ENCODE results near the gene EN1.

Gene EN1

DNA sequence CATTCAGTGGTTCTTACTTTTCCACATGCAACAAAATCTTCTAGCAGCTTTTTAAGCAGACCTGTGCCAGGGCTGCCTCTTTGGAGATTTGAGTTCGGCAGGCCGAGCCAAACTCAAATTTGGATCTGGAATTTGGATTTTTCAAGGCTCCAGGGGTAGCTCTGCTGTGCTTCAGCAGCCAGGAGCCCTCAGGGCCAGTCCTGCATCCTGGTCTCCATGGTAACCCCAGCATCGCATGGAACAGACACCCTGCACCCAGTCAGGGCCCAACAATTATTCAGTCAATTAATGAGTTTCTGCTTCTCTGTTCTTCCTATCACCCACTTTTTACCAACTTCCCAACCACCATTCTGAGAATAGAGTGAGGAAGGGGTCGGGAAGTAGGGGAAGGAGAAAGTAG lies 30.0 kb downstream of the EN1 start:
- DNase-seq (ENCODE audit: low spot score): no peak

GRCh38 chr2:118816669-118817068 lies 30.8 kb downstream of the EN1 start:
- DNase-seq (ENCODE audit: low spot score): no peak

DNA sequence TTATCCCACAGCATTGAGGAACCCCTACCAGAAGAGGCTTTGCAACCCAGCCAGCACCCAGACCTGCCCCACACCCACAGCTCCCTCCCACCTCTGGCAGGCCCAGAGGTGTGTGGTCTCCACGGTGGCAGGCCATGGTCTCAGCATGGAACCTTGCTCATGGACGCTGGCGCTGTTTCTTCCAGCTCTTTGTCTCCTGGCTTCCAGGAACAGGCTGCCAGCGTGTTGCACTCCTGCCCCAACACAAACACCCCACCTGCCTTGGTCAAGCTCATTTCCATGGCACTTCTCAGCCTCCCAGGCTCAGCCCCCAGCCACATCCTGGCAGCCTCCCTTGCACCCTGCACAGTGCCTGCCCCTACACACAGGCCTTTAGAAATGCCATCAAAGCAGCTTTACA lies 31.7 kb downstream of the EN1 start:
- DNase-seq (ENCODE audit: low spot score): no peak

DNA sequence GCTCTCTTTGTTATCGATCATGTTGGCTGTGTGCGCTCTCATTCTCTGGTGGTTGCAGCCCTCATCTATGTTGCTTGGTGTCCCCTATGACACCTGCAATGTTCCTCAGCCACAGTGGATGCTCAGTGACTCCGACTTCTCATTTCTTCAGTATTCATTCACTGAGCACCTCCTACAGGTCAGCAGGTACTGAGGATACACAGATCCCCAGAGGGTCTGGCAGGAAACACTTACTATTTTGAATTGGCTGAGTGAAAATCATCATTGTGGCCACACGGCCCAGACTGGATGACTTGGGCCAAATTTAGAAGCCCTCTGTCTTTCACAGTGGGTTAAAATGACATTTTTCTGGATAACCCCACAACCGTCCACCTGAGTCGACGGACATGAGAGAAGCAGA lies 32.1 kb downstream of the EN1 start:
- no peak for DNase-seq (ENCODE audit: low spot score)

GRCh38 chr2:118814368-118814767 lies 33.1 kb downstream of the EN1 start:
- DNase-seq (ENCODE audit: low spot score): no peak

DNA sequence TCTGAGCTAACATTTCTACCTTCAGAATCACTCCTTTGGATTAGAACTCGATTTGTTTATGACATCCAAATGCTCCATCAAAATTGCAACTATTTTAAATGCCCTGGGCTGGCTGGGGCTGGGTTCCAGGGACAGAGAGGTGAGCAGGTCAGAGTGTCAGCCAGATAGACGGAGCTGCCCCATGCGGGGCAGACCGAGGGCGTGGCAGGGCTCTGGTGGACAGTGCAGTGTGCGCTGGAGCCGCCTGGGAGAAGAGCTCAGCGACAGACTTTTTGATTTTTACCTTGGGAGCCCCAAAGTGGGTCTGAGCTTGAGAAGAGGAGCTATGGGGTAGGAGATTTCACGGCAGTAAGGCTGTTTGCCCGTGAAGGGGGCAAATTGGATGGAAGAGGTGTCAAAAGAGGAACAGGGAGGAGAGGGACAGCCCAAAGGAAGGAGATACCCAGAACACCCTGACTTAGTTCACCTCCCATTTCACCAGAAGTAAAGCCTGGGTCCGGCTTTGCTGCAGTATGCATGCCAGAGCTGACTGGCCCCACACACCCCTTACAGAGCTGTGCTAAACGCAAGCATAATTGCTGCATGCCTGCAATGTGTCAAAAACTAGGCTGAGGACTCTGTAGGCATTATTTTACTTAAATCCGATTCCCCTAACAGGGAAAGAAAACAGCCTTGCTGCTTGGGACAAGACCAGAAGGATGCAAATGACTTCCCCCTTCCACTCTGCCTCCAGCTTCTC lies 33.7 kb downstream of the EN1 start:
- no peak for DNase-seq (ENCODE audit: low spot score)

GRCh38 chr2:118813111-118813510 lies 34.3 kb downstream of the EN1 start:
- DNase-seq (ENCODE audit: low spot score): no peak

GRCh38 chr2:118812552-118812951 lies 34.9 kb downstream of the EN1 start:
- DNase-seq (ENCODE audit: low spot score): no peak

GRCh38 chr2:118811514-118812115 lies 35.8 kb downstream of the EN1 start:
- no peak for DNase-seq (ENCODE audit: low spot score)

GRCh38 chr2:118810766-118811165 lies 36.7 kb downstream of the EN1 start:
- DNase-seq (ENCODE audit: low spot score): no peak

DNA sequence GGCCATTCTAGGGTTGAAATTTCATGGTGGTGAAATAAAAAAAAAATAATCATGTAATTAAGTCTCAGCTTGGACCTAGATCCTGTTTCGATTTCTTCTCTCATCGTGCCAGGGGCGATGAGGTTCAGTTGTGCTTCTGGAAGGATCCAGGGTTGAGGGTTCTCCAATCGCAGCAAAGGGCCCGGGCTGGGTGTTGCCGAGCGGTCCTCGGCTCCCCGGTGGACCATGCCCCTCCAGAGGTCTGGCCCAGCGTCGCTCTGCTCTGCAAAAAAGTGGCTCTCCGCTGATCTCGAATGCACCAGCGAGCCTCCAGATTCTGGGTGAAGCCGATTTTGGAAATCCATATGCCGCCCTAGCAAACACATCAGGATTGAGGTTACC lies 39.0 kb downstream of the EN1 start:
- DNase-seq (ENCODE audit: low spot score): no peak

GRCh38 chr2:118807668-118808428 lies 39.6 kb downstream of the EN1 start:
- no peak for DNase-seq (ENCODE audit: low spot score)

DNA sequence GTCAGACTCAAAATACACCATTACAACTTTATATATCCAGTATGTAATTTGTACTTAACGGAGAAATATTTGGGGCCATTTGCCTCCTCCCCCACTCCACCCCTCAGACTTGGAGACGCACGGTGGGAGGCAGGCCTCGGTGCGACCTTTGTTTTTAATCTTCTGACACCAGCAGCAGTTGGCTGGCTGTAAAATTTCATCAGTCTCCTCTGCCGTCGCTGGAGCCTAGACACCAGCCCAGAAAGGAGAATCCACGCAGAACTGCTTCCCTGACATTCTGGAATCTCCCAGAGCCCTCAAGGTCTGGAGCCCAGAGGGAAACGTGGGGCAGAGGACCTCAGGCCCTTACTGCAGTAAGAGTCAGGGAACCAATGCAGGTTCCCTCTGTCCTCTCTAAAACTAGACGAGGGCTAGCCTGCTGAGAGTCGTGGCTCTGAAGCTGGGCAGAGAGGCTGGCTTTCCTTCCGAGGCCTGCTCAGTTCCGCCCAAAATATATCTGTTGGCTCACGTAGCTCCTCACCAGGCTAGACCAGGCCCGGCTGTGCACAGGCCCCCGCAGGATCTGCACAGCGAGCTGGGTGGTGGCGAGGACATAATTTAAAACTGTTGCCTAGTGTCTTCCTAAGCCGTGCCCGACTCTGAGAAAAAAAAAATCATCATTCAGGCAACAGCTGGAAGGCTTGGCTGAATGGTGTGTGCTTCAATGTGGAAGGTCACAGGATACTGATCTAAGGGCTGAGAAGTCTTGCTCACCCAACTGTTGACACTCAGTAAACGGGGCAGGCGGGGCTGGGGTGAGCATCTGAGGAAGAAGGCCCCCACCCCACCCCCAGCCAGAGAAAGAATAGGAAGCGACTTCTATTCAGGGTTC lies 40.4 kb downstream of the EN1 start:
- DNase-seq (ENCODE audit: low spot score): no peak

- DNase-seq (ENCODE audit: low spot score): no peak
These were observed 42.3 kb downstream of the EN1 start for GRCh38 chr2:118805064-118805690.

GRCh38 chr2:118803012-118803411 lies 44.4 kb downstream of the EN1 start:
- DNase-seq (ENCODE audit: low spot score): no peak

- DNase-seq (ENCODE audit: low spot score): no peak
These were observed 46.3 kb downstream of the EN1 start for GRCh38 chr2:118801151-118801550.

DNA sequence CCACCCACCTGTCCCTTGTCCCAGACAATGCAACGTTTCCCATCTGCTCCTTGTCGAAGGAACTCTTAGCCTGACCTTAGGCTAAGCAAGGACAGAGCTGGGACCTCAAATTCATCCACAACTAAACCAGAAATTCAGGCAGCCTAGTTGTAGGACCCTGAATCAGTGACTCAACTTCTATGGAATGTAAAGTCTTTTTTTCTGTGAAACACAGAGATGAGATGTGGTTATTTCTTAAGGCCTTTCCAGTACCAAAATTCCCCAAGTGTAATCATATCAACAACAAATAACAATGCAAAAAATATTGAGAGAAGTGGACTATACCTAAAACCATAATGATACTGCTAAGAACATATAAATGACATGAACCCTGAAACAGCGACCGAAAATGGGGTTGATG lies 46.7 kb downstream of the EN1 start:
- no peak for DNase-seq (ENCODE audit: low spot score)

GRCh38 chr2:118794546-118794945 lies 52.9 kb downstream of the EN1 start:
- DNase-seq (ENCODE audit: low spot score): no peak
